NCI-H2196 (cell line): Measurements from ENCODE around the gene GABRR3.

ENCODE experiments used
- DNase-seq: peaks from one replicate; lab custom pipeline; 2025; ENCODE audit not compliant: unreplicated experiment; lab: John Stamatoyannopoulos, UW

The GABRR3 gene

GRCh38 chr3:97958796-97959195 lies 76.3 kb downstream of the GABRR3 start:
- no peak for DNase-seq

- DNase-seq = no peak
Measured at GRCh38 chr3:97958396-97958795, 76.7 kb downstream of the GABRR3 start.

DNA sequence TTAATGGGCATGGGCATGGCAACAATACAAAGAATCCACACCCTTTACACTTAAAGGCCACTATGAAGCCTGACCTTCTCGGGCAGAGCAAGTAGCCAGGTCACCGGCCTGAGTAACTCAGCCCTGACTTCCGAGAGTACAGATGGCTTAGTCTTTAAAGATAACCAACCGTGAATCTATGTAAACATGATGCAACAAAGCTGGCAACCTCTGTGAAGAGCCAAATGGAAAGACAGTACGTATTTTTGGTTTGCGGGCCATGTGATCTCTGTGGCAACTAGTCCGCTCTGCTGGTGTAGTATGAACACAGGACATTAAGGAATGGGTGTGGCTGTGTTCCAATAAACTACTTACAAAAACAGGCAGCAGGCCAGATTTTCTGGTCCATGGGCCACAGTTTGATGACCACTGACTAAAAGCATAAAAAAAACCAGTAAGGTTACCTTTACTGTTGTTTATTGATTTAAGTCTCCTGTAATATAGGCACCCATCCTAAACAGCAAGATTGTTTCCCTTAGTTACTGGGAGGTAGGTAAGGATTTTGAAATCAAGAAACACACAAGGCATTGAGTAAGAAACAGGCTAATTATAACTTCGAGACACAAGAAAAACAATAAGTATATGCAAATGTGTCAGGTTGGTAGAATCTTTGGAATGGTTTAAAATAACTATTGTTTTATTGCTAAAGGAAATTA lies 77.4 kb downstream of the GABRR3 start:
- no peak for DNase-seq

GRCh38 chr3:97956051-97956450 lies 79.1 kb downstream of the GABRR3 start:
- DNase-seq = no peak

DNA sequence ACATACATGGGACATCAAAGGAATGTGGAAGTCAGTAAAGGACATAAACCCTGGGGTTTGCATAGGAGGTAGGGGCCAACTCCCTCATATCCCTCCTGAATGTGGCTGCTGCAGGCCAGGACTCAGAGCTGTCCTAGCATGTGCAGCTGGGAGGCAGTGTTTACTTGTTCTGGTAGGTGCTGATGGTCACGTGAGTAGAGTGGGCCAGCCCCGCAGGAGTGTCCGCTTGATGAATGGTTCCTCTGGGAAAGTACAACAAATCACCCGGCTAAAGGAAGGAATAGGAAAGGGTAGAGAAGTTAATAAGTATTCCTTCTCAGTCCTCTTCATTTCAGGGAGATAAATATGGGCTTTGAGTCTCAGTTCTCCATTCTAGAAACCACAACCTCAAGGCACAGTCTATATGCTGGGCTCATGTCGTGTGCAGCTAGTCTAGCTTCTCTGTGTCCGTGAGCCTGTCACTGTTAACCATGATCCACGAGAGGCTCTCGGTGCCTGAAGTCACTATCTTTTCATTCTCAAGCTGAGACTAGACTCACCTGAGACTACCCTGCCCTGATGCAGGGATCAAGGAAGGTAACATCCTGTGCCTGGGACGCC lies 80.8 kb downstream of the GABRR3 start:
- DNase-seq = no peak

DNA sequence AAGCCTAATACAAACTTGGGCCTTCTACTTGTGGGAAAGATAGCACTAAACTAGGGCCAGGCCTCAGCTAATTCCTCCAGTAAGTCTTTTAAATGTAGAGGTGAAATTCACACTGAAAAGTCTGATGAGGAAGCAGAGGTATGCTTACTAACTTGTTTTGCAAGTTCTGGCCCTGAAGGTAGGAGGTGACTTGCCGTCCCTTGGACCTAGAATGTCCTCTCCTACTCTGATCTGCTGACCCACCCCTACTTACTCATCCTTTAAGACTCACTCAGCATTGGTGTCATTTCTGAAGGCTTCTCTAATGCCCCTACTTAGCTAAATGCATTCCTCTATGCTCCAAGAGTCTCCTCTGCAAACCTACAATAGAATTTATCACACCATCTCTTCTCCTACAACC lies 82.2 kb downstream of the GABRR3 start:
- DNase-seq = no peak

DNA sequence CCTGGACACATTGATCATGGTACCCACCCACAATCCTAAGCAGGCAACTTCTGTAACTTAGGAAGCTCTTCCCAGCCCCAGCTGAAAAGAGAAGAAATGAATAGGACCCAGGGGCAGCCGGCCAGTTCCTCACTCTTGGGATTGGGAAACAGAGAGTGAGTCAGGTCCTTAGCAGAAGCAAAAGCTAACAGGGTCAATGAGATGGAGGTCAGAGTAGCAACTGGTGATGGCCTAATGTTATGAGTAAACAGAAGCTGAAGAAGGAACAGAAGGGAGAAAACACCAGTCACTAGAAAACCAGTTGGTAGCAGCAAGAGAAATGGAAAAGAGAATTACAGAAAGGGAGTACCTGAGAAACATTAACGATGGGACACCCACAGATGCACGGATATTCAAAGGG lies 82.8 kb downstream of the GABRR3 start:
- DNase-seq = no peak

- DNase-seq = no peak
Measured at GRCh38 chr3:97950360-97950759, 84.8 kb downstream of the GABRR3 start.

DNA sequence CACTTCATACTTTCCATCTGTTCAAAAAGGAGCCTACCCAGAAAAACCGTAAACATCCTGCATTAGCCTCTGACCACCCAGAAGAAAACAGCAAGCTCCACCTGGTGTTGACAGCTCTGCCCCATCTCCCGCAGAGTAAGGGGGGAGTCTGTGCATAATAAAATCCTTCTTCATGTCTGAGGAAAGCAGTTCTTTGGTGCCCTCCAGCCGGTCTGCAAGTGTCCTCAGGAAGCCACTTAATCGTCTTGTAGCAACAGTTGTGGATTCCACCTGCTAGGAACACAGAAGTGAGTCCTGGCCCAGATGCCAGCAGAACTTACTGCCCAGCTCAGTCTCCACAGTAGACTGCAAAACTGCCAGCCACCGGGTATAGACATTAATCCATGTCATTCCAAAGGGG lies 85.4 kb downstream of the GABRR3 start:
- DNase-seq = no peak

DNA sequence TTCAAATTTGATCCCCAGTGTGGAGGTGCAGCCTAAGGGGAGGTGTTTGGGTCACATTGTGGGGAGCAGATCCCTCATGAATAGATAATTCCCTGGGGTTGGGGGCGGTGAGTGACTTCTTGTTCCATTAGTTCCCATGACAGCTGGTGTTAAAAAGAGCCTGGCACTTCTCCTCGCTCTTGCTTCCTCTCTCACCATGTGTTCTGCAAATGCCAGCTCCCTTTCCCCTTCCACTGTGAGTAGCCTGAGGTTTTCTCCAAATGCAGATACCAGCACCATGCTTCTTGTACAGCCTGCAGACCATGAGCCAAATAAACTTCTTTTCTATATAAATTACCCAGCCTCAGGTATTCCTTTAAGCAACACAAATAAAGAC lies 86.0 kb downstream of the GABRR3 start:
- DNase-seq = no peak

GRCh38 chr3:97948351-97949109 lies 86.6 kb downstream of the GABRR3 start:
- DNase-seq = no peak

DNA sequence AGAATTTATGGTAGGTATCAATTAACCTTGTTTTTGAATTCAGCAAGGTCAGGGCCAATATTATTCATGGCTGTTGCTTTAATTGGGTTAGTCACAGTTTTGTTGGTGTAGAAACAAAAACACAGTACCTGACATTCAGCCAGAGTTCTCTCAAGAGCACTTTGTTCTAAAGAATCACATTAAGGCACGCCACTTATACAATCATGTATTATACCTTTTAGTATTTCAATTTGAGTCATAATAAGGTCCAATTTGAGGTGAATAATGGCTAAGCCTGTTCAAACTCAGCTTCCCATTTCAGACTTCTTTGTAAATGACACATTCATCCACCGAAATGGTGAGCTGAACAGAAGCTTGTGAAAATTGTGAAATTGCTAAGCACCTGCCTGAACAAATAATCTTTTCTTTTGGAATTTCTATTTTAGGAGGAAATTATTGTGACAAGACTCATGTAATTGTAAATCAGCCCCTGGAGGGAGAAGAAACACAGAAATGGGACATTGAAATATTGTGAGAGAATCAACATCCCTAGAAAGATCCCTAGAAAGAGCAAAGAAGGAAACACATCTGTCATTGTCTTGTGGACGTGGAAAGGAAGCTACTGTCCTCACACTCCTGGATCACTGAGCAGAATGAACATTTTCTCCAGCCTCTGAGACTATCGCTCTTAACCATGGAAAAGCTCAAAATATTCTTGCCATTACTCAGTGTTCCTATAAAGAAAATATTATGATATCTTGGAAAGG lies 92.1 kb downstream of the GABRR3 start:
- no peak for DNase-seq

DNA sequence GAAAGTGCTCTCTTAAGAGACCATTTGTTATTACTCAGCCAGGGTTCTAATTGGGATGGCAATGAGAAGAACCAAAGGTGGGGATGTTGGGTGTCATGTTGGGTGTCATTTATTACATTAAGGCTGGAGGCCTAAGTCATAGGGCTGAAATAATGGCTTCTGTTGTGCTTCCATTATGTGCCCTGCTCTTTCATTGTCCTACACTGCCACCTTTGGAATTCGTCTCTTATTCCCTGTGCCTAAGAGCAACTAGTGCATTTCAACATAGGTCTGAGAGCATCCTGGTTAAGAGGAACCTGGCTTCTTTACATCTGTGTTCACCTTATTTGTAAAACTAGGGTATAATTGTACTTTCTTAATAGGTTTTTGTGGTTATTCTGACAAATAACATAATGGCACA lies 95.1 kb downstream of the GABRR3 start:
- DNase-seq = no peak

DNA sequence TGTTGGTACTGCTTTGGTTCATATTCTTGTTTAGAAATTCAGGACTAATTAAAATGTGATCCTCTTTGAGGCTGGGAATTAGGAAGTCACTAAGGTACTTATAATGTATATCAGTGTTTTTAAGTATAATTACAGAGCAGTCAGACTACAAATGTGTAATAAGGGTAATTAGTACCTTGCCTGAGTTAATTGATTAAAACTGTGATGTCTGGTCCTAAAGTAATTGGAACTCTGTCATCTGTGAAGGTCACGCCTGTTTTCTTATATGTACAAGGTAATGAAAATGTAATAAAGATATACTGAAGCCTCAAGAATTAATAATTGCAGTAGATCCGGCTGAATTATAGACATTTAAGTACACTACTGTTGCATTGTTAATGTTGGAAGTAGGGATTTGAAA lies 95.7 kb downstream of the GABRR3 start:
- no peak for DNase-seq

DNA sequence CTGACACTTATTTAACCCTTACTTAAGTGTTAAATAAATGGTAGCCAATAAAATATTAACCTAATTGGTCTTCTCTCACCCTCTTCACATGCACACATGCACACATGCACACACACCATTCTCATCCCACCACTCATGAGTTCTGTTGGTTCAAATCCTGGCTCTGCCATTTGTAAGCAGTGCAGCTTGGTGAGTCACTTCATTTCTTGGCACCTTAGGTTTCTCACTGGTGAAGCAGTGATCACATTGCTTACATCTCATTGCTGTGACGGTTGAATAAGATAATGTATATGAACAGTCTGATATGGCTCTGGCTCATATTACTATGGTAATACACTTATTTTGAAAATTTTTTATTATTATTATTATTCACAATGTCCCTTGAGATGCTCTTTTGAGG lies 96.7 kb downstream of the GABRR3 start:
- DNase-seq = no peak

DNA sequence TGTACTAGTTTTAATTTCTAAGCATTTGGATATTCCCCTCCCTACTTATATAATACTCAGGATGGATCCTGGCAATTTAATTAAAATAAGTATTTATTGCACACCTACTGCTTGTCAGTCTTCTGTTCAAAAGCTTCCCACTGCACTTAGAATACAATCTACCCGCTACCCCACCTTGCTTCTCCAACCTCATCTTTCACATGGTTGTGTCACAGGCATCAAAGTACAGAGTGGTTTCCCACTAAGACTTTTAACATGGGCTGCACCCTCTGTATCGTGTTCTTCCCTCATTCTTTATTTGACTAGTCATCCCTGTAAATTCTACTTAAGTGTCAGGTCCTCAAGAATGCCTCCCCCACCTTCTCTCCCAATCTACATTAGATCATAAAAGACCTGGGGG lies 97.9 kb downstream of the GABRR3 start:
- DNase-seq = no peak

DNA sequence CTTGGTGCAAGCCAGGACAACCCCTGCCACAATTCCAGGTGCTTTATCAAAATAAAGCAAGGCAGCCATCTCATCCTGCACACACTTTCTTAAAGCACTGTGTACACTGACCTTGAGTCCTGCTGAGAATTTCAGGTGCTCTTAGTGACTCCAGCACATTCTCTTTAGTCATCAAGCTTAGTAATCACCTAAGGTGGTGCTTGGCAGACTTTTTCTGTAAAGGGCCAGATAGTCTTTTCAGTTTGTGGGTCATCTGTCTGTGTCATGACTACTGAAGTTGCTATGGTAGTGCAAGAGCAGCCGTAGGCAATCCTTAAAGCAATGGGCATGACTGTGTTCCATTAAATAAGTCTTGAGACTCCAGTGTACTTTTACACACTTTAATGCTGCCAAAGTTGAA lies 99.3 kb downstream of the GABRR3 start:
- no peak for DNase-seq
